Keratinocyte (primary cell): ENCODE results near the gene SIGLEC1. TPM values are rescaled to one million over a fixed set of nuclear protein-coding genes. Genes with fewer than 3 reads are reported as not detected.

Experiments used
- DNase-seq: peaks from one replicate; pipeline ENCODE4 v3.0.0-alpha.2; 2011; ENCODE audit warnings: low read depth, missing footprints, low spot score
- FAIRE-seq: peaks from 2 replicates; lab custom pipeline; 2011; peaks lifted over from hg19 to GRCh38; lab: Jason Lieb, UNC
- H2AFZ ChIP-seq: 2 replicates; pipeline ENCODE4 v1.6.0; 2012; ENCODE audit warnings: low read length, control low read depth, inconsistent platforms; ENCODE audit not compliant: control insufficient read depth
- H3K27ac ChIP-seq: 2 replicates; pipeline ENCODE4 v1.5.1; 2011; ENCODE audit warnings: low read length; ENCODE audit not compliant: control insufficient read depth, insufficient read depth
- H3K27me3 ChIP-seq: 3 replicates; pipeline ENCODE4 v1.6.0; 2011; ENCODE audit warnings: low read length; ENCODE audit not compliant: control insufficient read depth, insufficient read depth; ENCODE audit errors: extremely low read depth
- H3K36me3 ChIP-seq, 2 experiments: 2 replicates in 1 of 2; 3 replicates in 1 of 2; pipeline ENCODE4 v1.5.1; 2011; ENCODE audit warnings: low read length in 2 of 2, mild to moderate bottlenecking in 1 of 2; ENCODE audit not compliant: control insufficient read depth in 2 of 2, insufficient read depth in 2 of 2; ENCODE audit errors: extremely low read depth in 1 of 2
- H3K4me1 ChIP-seq: 3 replicates; pipeline ENCODE4 v1.5.1; 2011; ENCODE audit warnings: low read length; ENCODE audit not compliant: control insufficient read depth, insufficient read depth; ENCODE audit errors: extremely low read depth
- H3K4me2 ChIP-seq: 3 replicates; pipeline ENCODE4 v1.6.0; 2011; ENCODE audit warnings: low read depth, low read length; ENCODE audit not compliant: control insufficient read depth, insufficient read depth; ENCODE audit errors: extremely low read depth
- H3K4me3 ChIP-seq, 3 experiments: fragments of 200-600 bp in 1 of 3; sonication (generic) in 1 of 3; 2 replicates in 2 of 3; 3 replicates in 1 of 3; pipeline ENCODE4 v1.5.1; 2011 to 2016; ENCODE audit warnings: low read length in 3 of 3, mild to moderate bottlenecking in 3 of 3, control low read depth in 2 of 3, inconsistent platforms in 1 of 3, low read depth in 1 of 3, mixed read lengths in 1 of 3, mixed run types in 1 of 3, moderate library complexity in 1 of 3; ENCODE audit not compliant: control insufficient read depth in 2 of 3, insufficient read depth in 2 of 3; ENCODE audit errors: extremely low read depth in 1 of 3
- H3K79me2 ChIP-seq: 2 replicates; pipeline ENCODE4 v1.6.0; 2012; ENCODE audit warnings: low read length; ENCODE audit not compliant: control insufficient read depth, insufficient read depth
- H3K9ac ChIP-seq: 3 replicates; pipeline ENCODE4 v1.6.0; 2011; ENCODE audit warnings: low read length; ENCODE audit not compliant: control insufficient read depth, insufficient read depth; ENCODE audit errors: extremely low read depth
- H3K9me1 ChIP-seq: 3 replicates; pipeline ENCODE4 v1.6.0; 2011; ENCODE audit warnings: low read length; ENCODE audit not compliant: control insufficient read depth, insufficient read depth; ENCODE audit errors: extremely low read depth
- H3K9me3 ChIP-seq: 2 replicates; pipeline ENCODE4 v1.5.1; 2012; ENCODE audit warnings: low read depth, low read length; ENCODE audit not compliant: control insufficient read depth
- H4K20me1 ChIP-seq: 3 replicates; pipeline ENCODE4 v1.6.0; 2011; ENCODE audit warnings: low read length; ENCODE audit not compliant: control insufficient read depth, insufficient read depth; ENCODE audit errors: extremely low read depth
- CTCF ChIP-seq, 3 experiments: IDR thresholded peaks in 1 of 3; conservative IDR thresholded peaks in 1 of 3; optimal IDR thresholded peaks in 1 of 3; 2 replicates in 2 of 3; 3 replicates in 1 of 3; pipeline versions ENCODE3 to v1.5.1; 2011; ENCODE audit warnings: low read length in 3 of 3, mild to moderate bottlenecking in 3 of 3, moderate library complexity in 2 of 3, control low read depth in 1 of 3, inconsistent platforms in 1 of 3; ENCODE audit not compliant: insufficient read depth in 2 of 3; ENCODE audit errors: extremely low read depth in 1 of 3
- EZH2 ChIP-seq: IDR thresholded peaks from one replicate; pipeline ENCODE4 v1.6.1; 2012; ENCODE audit warnings: inconsistent platforms, mild to moderate bottlenecking, low read length, moderate library complexity
- dilution Hi-C: fragments of 300-500 bp; cut with MboI; formaldehyde crosslinking; loops from one replicate; pipeline ENCODE4 v1.7.0; 2020; ENCODE audit warnings: low sequenced_read_pairs; ENCODE audit not compliant: extremely low pct_ligation_motif_present
- polyA plus RNA-seq, 5 experiments: library from polyadenylated mRNA; depleted of rRNA in 3 of 5; stranded (reverse) in 3 of 5; stranded (forward) in 1 of 5; unstranded in 1 of 5; fragments of >200 nt; gene quantifications; 1 replicate in 1 of 5; 2 replicates in 3 of 5; 3 replicates in 1 of 5; pipeline versions ENCODE4 v1.2.1 to v1.2.3, GENCODE V29; 2011 to 2012; ENCODE audit warnings: missing spikeins in 2 of 5, low read depth in 1 of 5, low replicate concordance in 1 of 5

SIGLEC1 gene
- polyA plus RNA-seq, 1 donor (not counting 4 experiments of a cell fraction or from before 2014, with no cell fraction given) = not detected

- DNase-seq = no peak
- dilution Hi-C loops = no loop called here
- H3K27me3 ChIP-seq = no peaks in the 10 kb centered on the region
- no peak for FAIRE-seq
- no peak overlapping the region for H3K4me3 ChIP-seq
- no peaks in the 10 kb centered on the region for H4K20me1 ChIP-seq
- H3K36me3 ChIP-seq = no peaks in the 10 kb centered on the region
- H3K4me1 ChIP-seq = no peaks in the 10 kb centered on the region
- TF ChIP-seq CTCF (optimal IDR thresholded peaks at IDR 0.05 in 1 of 3, IDR thresholded peaks at IDR 0.05 in 1 of 3, conservative IDR thresholded peaks at IDR 0.05 in 1 of 3; ENCODE audit: extremely low read depth in 1 of 3, insufficient read depth in 2 of 3, low read length in 3 of 3) (no peak), EZH2 (no peak)
- no peak overlapping the region for H3K9ac ChIP-seq
- H3K79me2 ChIP-seq = no peaks in the 10 kb centered on the region
- no peaks in the 10 kb centered on the region for H3K9me3 ChIP-seq
- H3K27ac ChIP-seq = no peak overlapping the region
- no peak overlapping the region for H3K4me2 ChIP-seq
- H3K9me1 ChIP-seq = no peaks in the 10 kb centered on the region
- H2AFZ ChIP-seq = no peak overlapping the region
Measured at GRCh38 chr20:3739926-3740451, 27.6 kb upstream of the SIGLEC1 start.

GRCh38 chr20:3739054-3739925 lies 26.9 kb upstream of the SIGLEC1 start:
- H3K9ac ChIP-seq = no peak overlapping the region
- H3K4me3 ChIP-seq = no peak overlapping the region
- no peaks in the 10 kb centered on the region for H3K9me1 ChIP-seq
- H3K9me3 ChIP-seq = no peaks in the 10 kb centered on the region
- H3K36me3 ChIP-seq = no peaks in the 10 kb centered on the region
- dilution Hi-C loops = no loop called here
- DNase-seq (no peak), FAIRE-seq (no peak)
- no peaks in the 10 kb centered on the region for H3K79me2 ChIP-seq
- no peak for TF ChIP-seq EZH2
- no peak for TF ChIP-seq CTCF (optimal IDR thresholded peaks at IDR 0.05 in 1 of 3, IDR thresholded peaks at IDR 0.05 in 1 of 3, conservative IDR thresholded peaks at IDR 0.05 in 1 of 3; ENCODE audit: extremely low read depth in 1 of 3, insufficient read depth in 2 of 3, low read length in 3 of 3)
- H3K4me1 ChIP-seq = no peaks in the 10 kb centered on the region
- H2AFZ ChIP-seq = no peak overlapping the region
- no peaks in the 10 kb centered on the region for H4K20me1 ChIP-seq
- no peaks in the 10 kb centered on the region for H3K27me3 ChIP-seq
- H3K27ac ChIP-seq = no peak overlapping the region
- H3K4me2 ChIP-seq = no peak overlapping the region
